CD4-positive, alpha-beta T cell (primary cell): ENCODE data around the gene DCDC2C. TPM values are rescaled to one million over a fixed set of nuclear protein-coding genes. Genes with fewer than 3 reads are reported as not detected.

Experiments
- ATAC-seq: fragments of 200-7000 bp; cut with Tn5 transposase; one replicate; pipeline ENCODE4 v1.10.0; 2022; ENCODE audit warnings: mild to moderate bottlenecking; ENCODE audit not compliant: poor library complexity
- CTCF ChIA-PET: fragments of 350-600 bp; sonication (Branson Sonifier 250); formaldehyde crosslinking; loops from one replicate; lab custom pipeline; 2021; ENCODE audit warnings: antibody characterized with exemption, inconsistent platforms; lab: Charles Lee
- POLR2A ChIA-PET: fragments of 350-600 bp; sonication (Branson Sonifier 250); formaldehyde crosslinking; loops from one replicate; lab custom pipeline; 2021; ENCODE audit warnings: antibody characterized with exemption, inconsistent platforms; lab: Charles Lee
- DNase-seq, 14 experiments: peaks; one replicate each; pipeline ENCODE4 v3.0.0-alpha.2; 2013 to 2020; ENCODE audit warnings: mixed read lengths in 2 of 14
- H3K27ac ChIP-seq, 2 donors: one replicate each; pipeline versions ENCODE4 v1.5.1 to v1.7.0; 2013; ENCODE audit warnings: low read length in 2 of 2, low read depth in 1 of 2, mild to moderate bottlenecking in 1 of 2
- H3K27me3 ChIP-seq, 2 experiments: 1 replicate in 1 of 2; 2 replicates in 1 of 2; pipeline versions ENCODE4 v1.6.1 to v1.7.0; 2013; ENCODE audit warnings: low read length in 2 of 2, control low read depth in 1 of 2, mild to moderate bottlenecking in 1 of 2, moderate library complexity in 1 of 2; ENCODE audit not compliant: insufficient read depth in 2 of 2, control insufficient read depth in 1 of 2
- H3K36me3 ChIP-seq: one replicate; pipeline ENCODE4 v1.6.1; 2013; ENCODE audit warnings: low read length, control low read depth; ENCODE audit not compliant: insufficient read depth
- H3K4me1 ChIP-seq: one replicate; pipeline ENCODE4 v1.6.1; 2013; ENCODE audit warnings: low read length, control low read depth; ENCODE audit not compliant: insufficient read depth
- H3K4me3 ChIP-seq: one replicate; pipeline ENCODE4 v1.5.1; 2013; ENCODE audit warnings: mild to moderate bottlenecking, low read length, moderate library complexity
- H3K9me3 ChIP-seq, 2 experiments: 1 replicate in 1 of 2; 2 replicates in 1 of 2; pipeline versions ENCODE4 v1.6.1 to v1.7.0; 2013; ENCODE audit warnings: low read length in 2 of 2, mild to moderate bottlenecking in 2 of 2, control low read depth in 1 of 2, moderate library complexity in 1 of 2; ENCODE audit not compliant: control insufficient read depth in 1 of 2, insufficient read depth in 1 of 2
- H3K27ac Mint-ChIP-seq: one replicate; pipeline ENCODE4 v1.8.0; 2020; ENCODE audit warnings: mixed read lengths
- H3K27me3 Mint-ChIP-seq: one replicate; pipeline ENCODE4 v1.8.0; 2021; ENCODE audit warnings: mixed read lengths
- H3K36me3 Mint-ChIP-seq: one replicate; pipeline ENCODE4 v1.8.0; 2021; ENCODE audit warnings: low read depth, mixed read lengths
- H3K4me1 Mint-ChIP-seq: one replicate; pipeline ENCODE4 v1.8.0; 2021; ENCODE audit warnings: low read depth, mixed read lengths
- H3K4me3 Mint-ChIP-seq: one replicate; pipeline ENCODE4 v1.8.0; 2020; ENCODE audit warnings: mild to moderate bottlenecking, mixed read lengths
- H3K9me3 Mint-ChIP-seq: one replicate; pipeline ENCODE4 v1.8.0; 2020; ENCODE audit warnings: mixed read lengths
- intact Hi-C, 2 experiments: fragments of 100-400 bp; cut with DNase I in 1 of 2; cut with micrococcal nuclease in 1 of 2; formaldehyde crosslinking; loops; one replicate each; pipeline versions ENCODE4 v1.15.1 to v1.9.0; 2023 to 2025; cut with DNase I, micrococcal nuclease
- total RNA-seq, 174 experiments: library from RNA in 2 of 174; stranded (reverse) in 2 of 174; gene quantifications; one replicate each; pipeline ENCODE4 v1.2.3 and lab custom pipeline; 2021 to 2026
- TF ChIP-seq, protein P1 (sequence below): fragments of 200-600 bp; IDR thresholded peaks from one replicate; pipeline ENCODE4 v1.8.0; 2022; ENCODE audit warnings: antibody characterized with exemption, mild to moderate bottlenecking

Gene DCDC2C
- total RNA-seq, 2 experiments from 2014 or later, result not detected

DNA sequence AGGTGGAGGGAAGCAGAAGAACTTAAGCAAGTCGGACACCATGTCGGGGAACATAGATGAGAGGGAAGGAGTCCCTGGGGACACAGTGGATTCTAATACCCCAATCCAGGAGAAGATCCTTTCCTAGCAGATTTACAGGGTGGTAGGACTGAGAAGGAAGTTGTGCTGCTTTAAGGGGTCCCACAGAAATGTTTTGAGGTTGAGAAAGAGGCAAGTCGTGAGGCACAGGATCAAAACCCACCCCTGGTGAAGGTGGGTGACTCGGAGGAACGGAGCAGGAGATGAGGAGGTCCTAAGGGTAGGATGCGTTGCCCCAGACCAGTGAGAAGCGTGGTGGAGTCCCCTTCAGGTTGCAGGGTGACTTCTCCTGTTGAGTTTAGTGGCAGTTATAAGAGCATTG is 32.7 kb downstream of the DCDC2C start:
- H3K4me1 ChIP-seq, result no peaks in the 10 kb centered on the region
- no peak overlapping the region for H3K27ac Mint-ChIP-seq
- peaks cover 0 to 5% of the 10 kb centered on the region in 2 experiments for H3K9me3 ChIP-seq
- H3K4me1 Mint-ChIP-seq, result no peaks in the 10 kb centered on the region
- H3K36me3 ChIP-seq, result no peaks in the 10 kb centered on the region
- no peaks in the 10 kb centered on the region for H3K9me3 Mint-ChIP-seq
- no peak for ATAC-seq
- peaks cover 0 to 4% of the 10 kb centered on the region in 2 experiments for H3K27me3 ChIP-seq
- intact Hi-C loops, result no loop called here
- DNase-seq, result no peak
- TF ChIP-seq, protein P1, sequence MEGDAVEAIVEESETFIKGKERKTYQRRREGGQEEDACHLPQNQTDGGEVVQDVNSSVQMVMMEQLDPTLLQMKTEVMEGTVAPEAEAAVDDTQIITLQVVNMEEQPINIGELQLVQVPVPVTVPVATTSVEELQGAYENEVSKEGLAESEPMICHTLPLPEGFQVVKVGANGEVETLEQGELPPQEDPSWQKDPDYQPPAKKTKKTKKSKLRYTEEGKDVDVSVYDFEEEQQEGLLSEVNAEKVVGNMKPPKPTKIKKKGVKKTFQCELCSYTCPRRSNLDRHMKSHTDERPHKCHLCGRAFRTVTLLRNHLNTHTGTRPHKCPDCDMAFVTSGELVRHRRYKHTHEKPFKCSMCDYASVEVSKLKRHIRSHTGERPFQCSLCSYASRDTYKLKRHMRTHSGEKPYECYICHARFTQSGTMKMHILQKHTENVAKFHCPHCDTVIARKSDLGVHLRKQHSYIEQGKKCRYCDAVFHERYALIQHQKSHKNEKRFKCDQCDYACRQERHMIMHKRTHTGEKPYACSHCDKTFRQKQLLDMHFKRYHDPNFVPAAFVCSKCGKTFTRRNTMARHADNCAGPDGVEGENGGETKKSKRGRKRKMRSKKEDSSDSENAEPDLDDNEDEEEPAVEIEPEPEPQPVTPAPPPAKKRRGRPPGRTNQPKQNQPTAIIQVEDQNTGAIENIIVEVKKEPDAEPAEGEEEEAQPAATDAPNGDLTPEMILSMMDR, result no peak
- H3K27ac ChIP-seq, result no peak overlapping the region
- CTCF ChIA-PET, result no interaction called here
- POLR2A ChIA-PET, result no interaction called here
- no peaks in the 10 kb centered on the region for H3K36me3 Mint-ChIP-seq
- H3K27me3 Mint-ChIP-seq, result peaks cover 21% of the 10 kb centered on the region
- no peak overlapping the region for H3K4me3 Mint-ChIP-seq
- H3K4me3 ChIP-seq, result no peak overlapping the region

DNA sequence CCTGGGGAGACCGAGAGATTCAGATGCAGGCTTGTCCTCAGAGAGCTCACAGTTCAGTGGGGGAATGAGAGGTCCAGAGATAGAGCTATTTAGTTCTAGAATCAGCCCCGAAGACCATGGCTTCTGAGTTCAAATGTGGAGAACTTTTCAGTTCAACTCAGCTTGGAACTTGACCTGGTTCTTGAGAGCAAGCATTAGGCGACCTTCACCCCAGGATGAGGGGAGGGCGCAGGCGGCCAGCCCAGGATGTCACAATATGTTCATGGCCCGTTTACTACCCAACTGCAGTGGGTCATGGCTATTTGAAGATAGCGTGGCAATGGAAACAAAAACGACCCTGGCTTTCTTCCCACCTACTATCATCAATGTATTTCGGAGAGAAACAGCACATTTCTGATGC is 33.8 kb downstream of the DCDC2C start:
- no peak overlapping the region for H3K27ac Mint-ChIP-seq
- H3K4me1 Mint-ChIP-seq, result no peaks in the 10 kb centered on the region
- no peak overlapping the region for H3K4me3 Mint-ChIP-seq
- peaks cover 0 to 6% of the 10 kb centered on the region in 2 experiments for H3K27me3 ChIP-seq
- TF ChIP-seq, protein P1, result no peak
- no peak overlapping the region for H3K27ac ChIP-seq
- ATAC-seq (no peak), DNase-seq (no peak)
- no peaks in the 10 kb centered on the region for H3K4me1 ChIP-seq
- H3K36me3 ChIP-seq, result no peaks in the 10 kb centered on the region
- no peaks in the 10 kb centered on the region for H3K9me3 Mint-ChIP-seq
- POLR2A ChIA-PET, result no interaction called here
- H3K27me3 Mint-ChIP-seq, result peaks cover 20% of the 10 kb centered on the region
- peaks cover 0 to 5% of the 10 kb centered on the region in 2 experiments for H3K9me3 ChIP-seq
- intact Hi-C loops, result no loop called here
- H3K4me3 ChIP-seq, result no peak overlapping the region
- CTCF ChIA-PET, result no interaction called here
- H3K36me3 Mint-ChIP-seq, result no peaks in the 10 kb centered on the region

DNA sequence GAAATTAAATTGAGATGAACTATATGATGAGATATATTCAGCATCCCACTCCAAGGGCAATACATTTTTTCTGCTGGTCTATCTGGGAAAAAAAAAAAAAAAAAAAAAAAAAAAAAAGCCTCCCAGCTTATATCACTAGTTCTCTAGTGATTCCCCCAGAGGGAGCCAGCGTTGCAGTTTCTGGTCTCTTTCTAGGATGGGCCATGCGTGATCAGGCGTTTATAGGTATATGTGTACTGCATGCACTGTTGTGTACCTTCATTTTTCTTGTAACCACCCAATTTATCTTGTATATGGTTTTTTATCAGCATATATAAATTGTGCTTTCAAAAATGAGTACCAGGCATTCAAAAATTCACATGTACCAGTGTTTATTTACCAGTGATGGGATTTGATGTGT is 35.1 kb downstream of the DCDC2C start:
- Mint-ChIP-seq H3K27ac (no peak overlapping the region), H3K4me3 (no peak overlapping the region), H3K4me1 (no peaks in the 10 kb centered on the region), H3K9me3 (no peaks in the 10 kb centered on the region), H3K27me3 (peaks cover 33% of the 10 kb centered on the region), H3K36me3 (no peaks in the 10 kb centered on the region)
- H3K36me3 ChIP-seq, result no peaks in the 10 kb centered on the region
- intact Hi-C loops, result no loop called here
- H3K4me3 ChIP-seq, result no peak overlapping the region
- peaks cover 0 to 5% of the 10 kb centered on the region in 2 experiments for H3K9me3 ChIP-seq
- no peak overlapping the region for H3K27ac ChIP-seq
- TF ChIP-seq, protein P1, result no peak
- peaks cover 0 to 6% of the 10 kb centered on the region in 2 experiments for H3K27me3 ChIP-seq
- ChIA-PET POLR2A (no interaction called here), CTCF (no interaction called here)
- no peaks in the 10 kb centered on the region for H3K4me1 ChIP-seq
- ATAC-seq, result no peak
- no peak for DNase-seq
